Progenitor cell of endocrine pancreas (in vitro differentiated cells): ENCODE measurements around the gene DPP4. TPM values are rescaled to one million over a fixed set of nuclear protein-coding genes. Genes with fewer than 3 reads are reported as not detected.

Experiments used
- DNase-seq: peaks from one replicate; pipeline ENCODE4 v3.0.0; 2021; ENCODE audit warnings: low spot score; ENCODE audit not compliant: unreplicated experiment
- H3K27ac Mint-ChIP-seq: 2 replicates; pipeline ENCODE4 v1.8.0; 2021; ENCODE audit warnings: mild to moderate bottlenecking, moderate library complexity, mixed read lengths
- H3K27me3 Mint-ChIP-seq: 2 replicates; pipeline ENCODE4 v1.8.0; 2021; ENCODE audit warnings: mixed read lengths
- H3K36me3 Mint-ChIP-seq: 2 replicates; pipeline ENCODE4 v1.8.0; 2022; ENCODE audit warnings: mixed read lengths; ENCODE audit not compliant: insufficient read depth
- H3K4me1 Mint-ChIP-seq: 2 replicates; pipeline ENCODE4 v1.8.0; 2021; ENCODE audit warnings: low read depth, mixed read lengths
- H3K4me3 Mint-ChIP-seq: 2 replicates; pipeline ENCODE4 v1.8.0; 2021; ENCODE audit warnings: low read depth, mild to moderate bottlenecking, moderate library complexity, mixed read lengths
- H3K9me3 Mint-ChIP-seq: 2 replicates; pipeline ENCODE4 v1.8.0; 2021; ENCODE audit warnings: low read depth, mixed read lengths
- CTCF ChIP-seq: fragments of 200-600 bp; sonication (generic); IDR thresholded peaks from one replicate; pipeline ENCODE4 v1.5.0; 2021; ENCODE audit warnings: antibody characterized with exemption, mild to moderate bottlenecking; ENCODE audit not compliant: unreplicated experiment
- long read RNA-seq: library from polyadenylated mRNA; unstranded; transcript quantifications from one replicate; pipeline ENCODE4 v2.0.0, GENCODE V29; 2020
- total RNA-seq: library from RNA; stranded (reverse); gene quantifications from 2 replicates; pipeline ENCODE4 v1.2.1, GENCODE V29; 2021

The DPP4 gene
- 3.2 and 3.3 TPM in 2 replicates for total RNA-seq
- long read RNA-seq, transcript DPP4-201 (26 exons, 3,904 nt): major isoform, 17 of 22 reads
- long read RNA-seq, partial matches to known transcripts: 1 of 22 reads
- long read RNA-seq, other reads (novel, unspliced or antisense): 4 of 22 reads

DNA sequence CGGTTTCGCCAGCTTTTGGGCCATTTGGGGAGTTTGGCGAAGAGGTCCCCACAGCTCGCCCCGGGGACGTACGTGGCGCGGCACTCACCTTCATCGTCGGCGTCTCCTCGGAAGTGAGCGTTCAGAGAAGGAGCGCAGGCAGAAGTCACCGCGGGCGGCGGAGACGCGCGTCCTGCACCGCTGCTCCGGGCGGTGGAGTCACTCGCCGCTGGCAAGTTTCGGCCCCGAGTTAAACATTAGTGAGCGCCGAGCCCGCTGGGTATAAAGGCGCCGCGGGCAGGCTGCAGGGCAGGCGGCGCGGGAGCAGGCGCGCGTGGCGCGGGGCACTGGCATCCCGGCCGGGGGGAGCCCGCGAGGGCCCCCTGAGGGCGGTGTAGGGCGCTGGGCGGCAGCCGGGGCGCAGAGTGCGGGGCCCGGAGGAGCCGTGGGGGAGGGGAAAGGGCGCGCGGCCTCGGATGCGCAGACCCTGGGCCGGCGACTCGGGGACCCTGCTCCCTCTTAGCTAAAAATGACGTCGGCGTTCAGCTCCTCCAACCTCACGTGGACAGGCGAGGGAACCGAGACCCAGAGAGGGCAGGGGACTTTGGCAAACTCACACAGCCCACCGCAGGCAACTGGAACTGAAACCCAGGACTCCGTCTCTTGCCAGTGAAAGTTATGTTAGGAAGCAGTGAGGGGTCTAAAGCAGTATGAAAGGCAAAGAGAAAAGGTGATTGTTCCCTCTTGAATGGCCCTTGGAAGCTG, at the start of gene DPP4:
Gene DPP4 (minus strand): TSS at position 328 of the 744 bp plus-strand sequence. CDS start 234 bp downstream, at position 94.
- H3K27ac Mint-ChIP-seq: peak within 1 kb of the TSS; percentile 59
- peaks cover 23% of the 10 kb centered on the region for H3K4me1 Mint-ChIP-seq
- peaks cover 85% of the 10 kb centered on the region for H3K27me3 Mint-ChIP-seq
- peaks cover 9% of the 10 kb centered on the region for H3K9me3 Mint-ChIP-seq
- TF ChIP-seq CTCF: peak; percentile 16
- no peaks in the 10 kb centered on the region for H3K36me3 Mint-ChIP-seq
- H3K4me3 Mint-ChIP-seq: peak within 1 kb of the TSS; percentile 75
- DNase-seq: peak; percentile 63

DNA sequence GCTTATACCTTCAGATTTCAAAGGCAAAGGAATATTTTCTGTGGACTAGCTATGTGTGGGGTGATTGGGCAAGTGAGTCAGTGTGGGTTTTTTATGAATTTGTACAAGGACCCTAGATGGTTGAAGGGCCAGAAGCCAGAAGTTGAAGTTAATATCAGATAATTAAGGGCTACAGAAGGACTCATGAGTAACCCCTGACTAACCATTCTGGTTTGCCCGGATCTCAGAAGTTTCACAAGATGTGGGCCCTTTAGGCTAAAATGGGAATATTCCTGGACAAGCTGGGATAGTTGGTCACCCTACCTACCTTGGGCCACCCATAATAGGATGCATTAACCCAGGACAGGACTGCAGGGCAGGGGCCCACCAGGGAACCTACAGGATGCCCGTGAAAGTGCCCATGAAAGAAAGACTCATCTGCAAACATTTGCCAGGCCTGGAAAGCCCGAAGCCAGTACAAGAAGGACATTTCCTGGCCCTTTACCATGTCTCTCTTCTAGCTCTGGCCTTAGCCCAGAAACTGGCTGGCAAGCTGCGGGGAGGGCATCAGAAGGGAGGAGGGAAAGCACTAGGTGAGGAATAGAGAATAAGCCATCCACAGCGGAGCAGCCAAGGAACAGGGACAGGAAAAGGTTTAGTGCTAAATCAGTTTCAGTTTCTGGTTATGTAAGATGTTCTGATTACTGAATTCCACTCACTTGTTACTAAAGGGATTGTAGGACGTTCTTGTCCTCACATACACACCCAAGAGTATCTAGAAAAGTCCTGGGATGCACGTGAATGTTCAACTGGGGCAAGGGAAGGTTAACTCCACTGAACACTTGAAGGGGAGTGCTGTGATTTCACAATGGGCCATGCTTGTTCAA, 44.4 kb upstream of the DPP4 start:
- no peak for TF ChIP-seq CTCF
- no peak for DNase-seq
- Mint-ChIP-seq H3K4me1 (no peaks in the 10 kb centered on the region), H3K36me3 (no peaks in the 10 kb centered on the region), H3K27ac (no peak overlapping the region), H3K9me3 (peaks cover 8% of the 10 kb centered on the region), H3K4me3 (no peak overlapping the region), H3K27me3 (peaks cover 3% of the 10 kb centered on the region)

DNA sequence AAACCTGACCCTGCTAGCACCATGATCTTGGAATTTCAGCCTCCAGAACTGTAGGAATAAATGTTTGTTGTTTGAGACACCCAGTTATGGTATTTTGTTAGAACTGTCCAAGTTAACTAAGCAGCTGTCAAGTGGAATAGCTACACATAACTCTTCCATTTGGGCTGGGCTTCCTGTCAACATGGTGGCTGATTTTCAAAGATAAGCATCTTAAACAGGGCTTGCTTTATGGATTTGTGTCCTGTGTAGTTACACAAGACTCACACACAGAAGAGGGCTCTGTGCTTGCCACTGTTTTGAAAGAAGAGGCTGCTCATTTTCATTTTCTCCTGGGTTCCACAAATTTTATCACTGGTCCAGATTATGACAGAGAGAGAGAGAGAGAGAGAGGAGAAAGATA, 42.3 kb upstream of the DPP4 start:
- H3K4me3 Mint-ChIP-seq: no peak overlapping the region
- H3K4me1 Mint-ChIP-seq: no peaks in the 10 kb centered on the region
- no peak for DNase-seq
- no peaks in the 10 kb centered on the region for H3K36me3 Mint-ChIP-seq
- no peak for TF ChIP-seq CTCF
- peaks cover 8% of the 10 kb centered on the region for H3K9me3 Mint-ChIP-seq
- peaks cover 3% of the 10 kb centered on the region for H3K27me3 Mint-ChIP-seq
- H3K27ac Mint-ChIP-seq: no peak overlapping the region

DNA sequence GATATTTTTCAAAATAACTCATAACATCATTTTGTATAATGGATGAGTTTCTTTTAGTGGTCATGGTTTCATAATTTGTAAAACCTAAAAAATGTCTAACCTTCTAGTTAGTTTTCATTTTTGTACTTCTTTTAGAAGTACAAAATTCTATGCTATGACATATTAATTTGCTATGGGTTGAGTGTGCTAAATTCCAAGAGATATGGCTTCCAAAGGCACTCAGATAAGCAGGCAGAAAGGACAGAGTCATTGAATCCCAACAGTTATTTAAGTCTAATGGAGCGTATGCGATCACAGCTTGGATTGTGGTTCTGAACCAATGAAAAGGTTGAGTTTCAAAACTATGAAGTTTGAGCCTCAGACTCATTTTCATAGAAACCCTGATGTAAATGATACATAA, 41.1 kb upstream of the DPP4 start:
- Mint-ChIP-seq H3K27ac (no peak overlapping the region), H3K4me3 (no peak overlapping the region), H3K27me3 (peaks cover 3% of the 10 kb centered on the region), H3K4me1 (no peaks in the 10 kb centered on the region), H3K36me3 (no peaks in the 10 kb centered on the region), H3K9me3 (peaks cover 8% of the 10 kb centered on the region)
- no peak for TF ChIP-seq CTCF
- no peak for DNase-seq

DNA sequence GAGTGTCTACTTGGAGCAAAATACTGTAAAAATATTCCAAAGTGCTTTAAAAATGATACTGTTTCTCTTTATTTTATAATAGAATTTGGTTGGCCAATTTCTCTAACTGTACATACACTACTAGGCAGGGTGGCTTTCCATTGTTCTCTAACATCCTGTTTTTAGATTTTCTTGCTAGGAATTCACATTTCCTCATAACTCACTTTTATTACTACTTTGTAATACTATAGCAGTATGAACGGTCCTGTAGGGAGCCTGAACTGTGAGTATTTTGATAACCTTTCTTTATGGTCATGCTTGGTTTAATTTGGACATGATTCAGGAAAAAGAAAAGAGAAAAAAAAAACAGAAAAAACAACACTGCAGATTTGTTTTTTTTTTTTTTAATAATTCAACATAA, 40.3 kb upstream of the DPP4 start:
- no peak for TF ChIP-seq CTCF
- Mint-ChIP-seq H3K9me3 (peaks cover 8% of the 10 kb centered on the region), H3K4me3 (no peak overlapping the region), H3K36me3 (no peaks in the 10 kb centered on the region), H3K27ac (no peak overlapping the region), H3K27me3 (peaks cover 3% of the 10 kb centered on the region), H3K4me1 (peaks cover 2% of the 10 kb centered on the region)
- DNase-seq: no peak
